ENCODE results near the gene SHLD2. TPM values are rescaled to one million over a fixed set of nuclear protein-coding genes. Genes with fewer than 3 reads are reported as not detected.
"Not testable (repeated sequence)": the region's sequence is repeated elsewhere in the genome, so short reads cannot be mapped to it uniquely, and the experiment has no call there.

The SHLD2 gene
- total RNA-seq, 1 donor from 2014 or later, result 26.4 TPM

DNA sequence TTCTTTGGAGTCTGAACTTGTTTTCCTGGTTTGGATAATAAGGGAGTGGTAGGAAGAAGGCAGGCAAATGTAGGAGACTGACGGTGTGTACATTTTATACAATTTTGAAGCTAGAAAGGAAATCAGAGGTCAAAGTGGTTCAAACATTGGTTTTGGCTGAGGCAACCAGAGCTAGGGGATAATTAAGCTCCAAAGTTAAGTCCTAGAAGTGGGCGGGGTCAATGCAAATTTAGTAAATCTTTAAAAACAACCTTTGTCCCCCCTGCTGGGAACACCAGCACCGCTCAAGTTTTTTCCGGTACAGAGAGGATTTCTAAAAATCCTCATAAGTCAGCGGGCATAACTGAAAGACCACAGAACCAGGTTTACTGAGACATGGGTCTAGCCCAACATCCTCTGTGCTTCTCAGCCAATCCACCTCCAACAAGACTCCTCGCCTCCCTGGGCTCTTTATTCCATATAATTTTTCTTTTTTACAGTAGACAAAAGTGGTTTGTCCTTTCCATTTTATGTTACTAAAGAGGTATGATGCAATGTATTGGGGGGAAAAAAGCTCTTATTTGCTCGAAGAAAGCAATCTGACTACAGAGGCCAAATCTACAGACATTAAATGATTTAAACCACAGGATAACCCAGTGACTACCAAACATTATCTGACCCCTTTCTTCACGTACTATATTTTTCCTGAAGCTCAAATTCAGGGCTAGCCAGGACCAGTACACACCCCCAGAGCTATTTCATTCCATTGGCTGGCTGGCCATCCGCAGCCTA, 2.0 kb upstream of the SHLD2 start:
- DNase-seq (ENCODE audit: low read depth), result no peak

DNA sequence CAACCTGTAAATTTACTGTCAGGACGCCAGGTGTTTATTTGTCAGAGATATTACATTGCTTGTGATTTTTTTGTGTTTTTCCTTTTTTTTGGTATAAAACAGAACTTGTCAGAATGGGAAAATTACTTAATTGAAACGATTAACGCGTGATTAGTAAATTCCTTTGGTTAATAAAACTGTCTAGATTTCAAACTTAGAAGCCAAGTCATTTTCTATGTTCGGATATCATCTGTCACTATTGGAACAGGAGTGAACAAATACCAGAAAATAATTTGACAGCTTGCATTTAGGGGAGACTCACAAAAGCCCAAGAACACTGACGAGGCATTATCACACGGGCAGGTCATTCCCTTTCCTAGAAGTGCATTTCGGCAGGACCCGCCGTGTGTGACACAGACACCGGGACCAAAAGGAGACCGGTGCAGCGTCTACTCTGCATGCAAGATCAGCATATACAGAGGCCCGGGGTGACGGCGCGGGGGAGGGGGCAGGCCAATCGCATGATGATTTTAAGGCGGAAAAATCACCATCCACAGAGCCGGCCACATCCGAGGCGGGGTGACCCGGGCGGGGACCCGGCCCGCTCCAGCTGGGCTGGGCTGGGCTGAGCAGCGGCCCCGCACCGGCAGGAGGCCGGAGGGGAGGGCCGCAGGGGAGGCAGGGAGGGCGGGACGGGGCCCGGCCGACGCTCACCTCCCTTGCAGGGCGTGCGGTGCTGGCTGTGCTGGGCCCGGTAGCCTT, 1.2 kb upstream of the SHLD2 start:
- DNase-seq (ENCODE audit: low read depth), result no peak
- TF ChIP-seq, protein P1, sequence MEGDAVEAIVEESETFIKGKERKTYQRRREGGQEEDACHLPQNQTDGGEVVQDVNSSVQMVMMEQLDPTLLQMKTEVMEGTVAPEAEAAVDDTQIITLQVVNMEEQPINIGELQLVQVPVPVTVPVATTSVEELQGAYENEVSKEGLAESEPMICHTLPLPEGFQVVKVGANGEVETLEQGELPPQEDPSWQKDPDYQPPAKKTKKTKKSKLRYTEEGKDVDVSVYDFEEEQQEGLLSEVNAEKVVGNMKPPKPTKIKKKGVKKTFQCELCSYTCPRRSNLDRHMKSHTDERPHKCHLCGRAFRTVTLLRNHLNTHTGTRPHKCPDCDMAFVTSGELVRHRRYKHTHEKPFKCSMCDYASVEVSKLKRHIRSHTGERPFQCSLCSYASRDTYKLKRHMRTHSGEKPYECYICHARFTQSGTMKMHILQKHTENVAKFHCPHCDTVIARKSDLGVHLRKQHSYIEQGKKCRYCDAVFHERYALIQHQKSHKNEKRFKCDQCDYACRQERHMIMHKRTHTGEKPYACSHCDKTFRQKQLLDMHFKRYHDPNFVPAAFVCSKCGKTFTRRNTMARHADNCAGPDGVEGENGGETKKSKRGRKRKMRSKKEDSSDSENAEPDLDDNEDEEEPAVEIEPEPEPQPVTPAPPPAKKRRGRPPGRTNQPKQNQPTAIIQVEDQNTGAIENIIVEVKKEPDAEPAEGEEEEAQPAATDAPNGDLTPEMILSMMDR (IDR thresholded peaks at IDR 0.05; ENCODE audit: insufficient read depth, low read length, poor library complexity, severe bottlenecking), result no peak
- Histone ChIP-seq H3K36me3 (ENCODE audit: control insufficient read depth, insufficient read depth, low read length) (no peaks in the 10 kb centered on the region), H3K4me3 (ENCODE audit: low read depth, low read length) (peak overlapping the region; percentile 90), H3K27me3 (ENCODE audit: control insufficient read depth, insufficient read depth, low read length) (no peaks in the 10 kb centered on the region)

More for the DNA sequence above, 2.0 kb upstream of the SHLD2 start:
- Histone ChIP-seq H3K27me3 (ENCODE audit: control insufficient read depth, insufficient read depth, low read length) (no peaks in the 10 kb centered on the region), H3K36me3 (ENCODE audit: control insufficient read depth, insufficient read depth, low read length) (no peaks in the 10 kb centered on the region), H3K4me3 (ENCODE audit: low read depth, low read length) (peak overlapping the region; percentile 90)
- TF ChIP-seq, protein P1 (IDR thresholded peaks at IDR 0.05; ENCODE audit: insufficient read depth, low read length, poor library complexity, severe bottlenecking), result peak; percentile 30

DNA sequence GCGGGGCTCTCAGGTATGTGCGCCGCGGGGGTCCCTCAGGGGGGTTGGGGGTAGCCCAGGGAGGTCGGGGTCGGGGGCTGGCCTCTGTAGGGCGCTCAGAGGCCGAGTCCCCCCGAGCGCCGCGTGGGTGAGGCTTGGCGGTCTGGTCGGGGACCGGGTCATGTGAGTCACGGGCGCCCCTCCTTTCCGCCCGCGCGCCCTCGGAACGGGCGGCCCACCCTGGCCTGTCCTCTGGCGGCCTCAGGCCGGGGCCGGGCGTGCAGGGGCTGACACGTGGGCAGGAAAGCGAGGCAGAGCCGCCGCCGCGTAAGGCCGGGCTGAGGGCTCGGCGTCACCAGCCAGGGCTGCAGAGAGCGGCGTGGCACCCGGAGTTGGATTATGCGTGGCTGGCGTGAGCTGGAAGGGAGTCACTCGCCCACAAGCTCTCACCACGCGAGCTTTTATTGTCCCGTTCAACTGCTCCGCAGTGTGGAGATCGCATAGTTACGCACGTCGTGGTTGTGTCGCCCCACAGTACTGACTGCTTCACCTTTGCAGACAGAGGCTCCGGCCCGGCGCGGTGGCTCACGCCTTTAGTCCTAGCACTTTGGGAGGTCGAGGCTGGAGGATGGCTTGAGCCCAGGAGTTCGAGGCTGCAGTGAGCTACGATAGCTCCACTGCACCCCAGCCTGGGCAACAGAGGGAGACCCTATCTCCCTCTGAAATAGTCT, 385 bp downstream of the SHLD2 start:
- Histone ChIP-seq H3K4me3 (ENCODE audit: low read depth, low read length) (peak overlapping the region; percentile 53), H3K36me3 (ENCODE audit: control insufficient read depth, insufficient read depth, low read length) (no peaks in the 10 kb centered on the region), H3K27me3 (ENCODE audit: control insufficient read depth, insufficient read depth, low read length) (no peaks in the 10 kb centered on the region)
- TF ChIP-seq, protein P1 (IDR thresholded peaks at IDR 0.05; ENCODE audit: insufficient read depth, low read length, poor library complexity, severe bottlenecking), result no peak
- DNase-seq (ENCODE audit: low read depth), result no peak

DNA sequence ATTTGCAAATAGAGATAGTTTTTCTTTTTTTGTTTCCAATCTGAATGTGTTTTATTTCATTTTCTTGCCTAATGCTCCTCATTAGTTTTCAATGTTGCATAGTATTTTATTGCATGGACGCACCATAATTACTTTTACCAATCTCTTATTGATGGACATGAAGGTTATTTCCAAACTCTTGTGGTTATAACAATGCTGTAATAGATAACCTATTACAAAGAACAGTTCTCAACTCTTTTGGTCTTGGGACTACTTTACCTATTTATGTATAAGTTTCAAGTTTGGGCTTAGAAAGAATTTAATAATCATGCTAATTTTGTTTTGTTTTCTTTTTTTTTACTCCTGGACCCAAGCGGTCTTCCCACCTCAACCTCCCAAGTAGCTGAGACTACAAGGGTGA, 7.0 kb downstream of the SHLD2 start:
- TF ChIP-seq, protein P1 (IDR thresholded peaks at IDR 0.05; ENCODE audit: insufficient read depth, low read length, poor library complexity, severe bottlenecking), result no peak
- H3K4me3 ChIP-seq (ENCODE audit: low read depth, low read length), result no peak overlapping the region
- H3K36me3 ChIP-seq (ENCODE audit: control insufficient read depth, insufficient read depth, low read length), result no peaks in the 10 kb centered on the region
- no peak for DNase-seq (ENCODE audit: low read depth)
- no peaks in the 10 kb centered on the region for H3K27me3 ChIP-seq (ENCODE audit: control insufficient read depth, insufficient read depth, low read length)

DNA sequence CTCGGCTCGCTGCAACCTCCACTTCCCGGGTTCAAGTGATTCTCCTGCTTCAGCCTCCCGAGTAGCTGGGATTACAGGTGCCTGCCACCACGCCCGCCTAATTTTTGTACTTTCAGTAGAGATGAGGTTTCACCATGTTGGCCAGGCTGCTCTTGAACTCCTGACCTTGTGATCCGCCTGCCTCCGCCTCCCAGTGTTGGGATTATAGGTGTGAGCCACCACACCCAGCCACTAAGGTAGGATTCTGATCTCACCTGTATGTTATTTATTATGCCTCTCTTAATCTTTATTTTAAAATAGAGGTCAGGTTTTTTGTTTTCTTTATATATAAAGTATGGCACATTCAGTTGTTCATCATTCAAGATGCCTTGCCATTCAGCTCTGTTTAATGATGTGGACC, 9.7 kb downstream of the SHLD2 start:
- not testable (repeated sequence) for H3K4me3 ChIP-seq (ENCODE audit: low read depth, low read length); H3K36me3 ChIP-seq (ENCODE audit: control insufficient read depth, insufficient read depth, low read length); DNase-seq (ENCODE audit: low read depth); H3K27me3 ChIP-seq (ENCODE audit: control insufficient read depth, insufficient read depth, low read length)
